PFSK-1 (cell line): ENCODE data around the gene SMAD1.

ENCODE experiments used
- FOXP2 ChIP-seq: optimal IDR thresholded peaks from 2 replicates; pipeline ENCODE3; 2011; ENCODE audit warnings: borderline replicate concordance, control low read depth, inconsistent platforms; ENCODE audit not compliant: insufficient read depth; ENCODE audit errors: extremely low read length, extremely low read depth
- REST ChIP-seq, 2 experiments: IDR thresholded peaks; 2 replicates each; pipeline versions ENCODE4 v1.6.1 to v1.8.0; 2011 to 2012; ENCODE audit warnings: low read depth in 2 of 2, low read length in 2 of 2, control low read depth in 1 of 2, inconsistent platforms in 1 of 2, mild to moderate bottlenecking in 1 of 2, moderate library complexity in 1 of 2; ENCODE audit not compliant: insufficient read depth in 1 of 2
- SIN3A ChIP-seq: IDR thresholded peaks from 2 replicates; pipeline ENCODE4 v1.6.1; 2012; ENCODE audit warnings: mild to moderate bottlenecking, low read length, moderate library complexity, borderline replicate concordance; ENCODE audit not compliant: insufficient read depth

GRCh38 chr4:145587088-145587754 is 105.6 kb downstream of the SMAD1 start:
- TF ChIP-seq SIN3A (no peak), FOXP2 (no peak), REST (IDR thresholded peaks at IDR 0.05; ENCODE audit: insufficient read depth in 1 of 2, low read depth in 2 of 2, low read length in 2 of 2) (no peak)
